Fibroblast of pulmonary artery (primary cell): ENCODE results near the gene DCANP1.
A peak's percentile ranks its signal among the peaks of the same experiment; 100 is the strongest.
"Not testable (repeated sequence)": the region's sequence is repeated elsewhere in the genome, so short reads cannot be mapped to it uniquely, and the experiment has no call there.

Experiments
- DNase-seq: peaks from one replicate; pipeline ENCODE4 v3.0.0-alpha.2; 2010; ENCODE audit warnings: low read depth
- H3K4me3 ChIP-seq: replicated peaks from 2 replicates; pipeline ENCODE4 v1.5.1; 2011; ENCODE audit warnings: low read depth, mild to moderate bottlenecking, control low read depth, low read length, moderate library complexity
- TF ChIP-seq, protein P1 (sequence below): IDR thresholded peaks from 2 replicates; pipeline ENCODE4 v1.5.1; 2011; ENCODE audit warnings: mild to moderate bottlenecking, control low read depth, low read length, inconsistent platforms; ENCODE audit errors: missing control alignments

DCANP1 gene

DNA sequence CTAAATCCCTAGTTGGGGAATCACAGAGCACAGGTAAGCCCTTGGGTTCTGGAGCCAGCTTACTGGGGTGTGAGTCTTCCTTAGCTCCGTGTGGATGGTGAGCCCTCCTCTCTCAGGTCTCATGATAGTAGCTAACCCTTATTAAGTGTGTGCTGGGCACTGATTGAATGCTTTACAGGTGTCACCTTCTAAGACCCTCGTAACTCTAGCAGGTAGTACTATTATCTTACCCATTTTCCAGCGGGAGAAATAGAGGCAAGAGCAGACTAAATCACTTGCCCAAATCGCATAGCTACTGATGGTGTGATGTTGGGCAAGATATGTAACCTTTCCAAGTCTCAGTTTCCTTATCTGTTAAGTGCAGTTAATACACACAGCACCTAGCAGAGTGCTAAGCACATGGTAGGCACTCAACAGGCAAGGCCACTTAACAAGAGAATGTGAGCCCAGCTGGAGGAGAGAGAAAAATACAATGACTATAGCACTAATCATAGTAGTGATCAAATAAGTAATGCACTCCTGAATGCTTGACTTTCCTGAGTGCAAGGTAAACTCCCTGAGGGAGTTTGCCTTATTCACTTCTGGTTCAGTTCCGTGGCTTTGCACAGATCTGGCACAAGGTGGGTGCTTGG, at the start of gene DCANP1:
DCANP1 (minus strand) TSS at position 51 of the 632 bp plus-strand sequence. CDS start 240 bp downstream, outside the sequence.
- no peak for DNase-seq
- no peak within 1 kb of the TSS for H3K4me3 ChIP-seq
- TF ChIP-seq, protein P1, sequence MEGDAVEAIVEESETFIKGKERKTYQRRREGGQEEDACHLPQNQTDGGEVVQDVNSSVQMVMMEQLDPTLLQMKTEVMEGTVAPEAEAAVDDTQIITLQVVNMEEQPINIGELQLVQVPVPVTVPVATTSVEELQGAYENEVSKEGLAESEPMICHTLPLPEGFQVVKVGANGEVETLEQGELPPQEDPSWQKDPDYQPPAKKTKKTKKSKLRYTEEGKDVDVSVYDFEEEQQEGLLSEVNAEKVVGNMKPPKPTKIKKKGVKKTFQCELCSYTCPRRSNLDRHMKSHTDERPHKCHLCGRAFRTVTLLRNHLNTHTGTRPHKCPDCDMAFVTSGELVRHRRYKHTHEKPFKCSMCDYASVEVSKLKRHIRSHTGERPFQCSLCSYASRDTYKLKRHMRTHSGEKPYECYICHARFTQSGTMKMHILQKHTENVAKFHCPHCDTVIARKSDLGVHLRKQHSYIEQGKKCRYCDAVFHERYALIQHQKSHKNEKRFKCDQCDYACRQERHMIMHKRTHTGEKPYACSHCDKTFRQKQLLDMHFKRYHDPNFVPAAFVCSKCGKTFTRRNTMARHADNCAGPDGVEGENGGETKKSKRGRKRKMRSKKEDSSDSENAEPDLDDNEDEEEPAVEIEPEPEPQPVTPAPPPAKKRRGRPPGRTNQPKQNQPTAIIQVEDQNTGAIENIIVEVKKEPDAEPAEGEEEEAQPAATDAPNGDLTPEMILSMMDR = no peak

GRCh38 chr5:135495531-135495930, 48.4 kb upstream of the DCANP1 start:
- not testable (repeated sequence) for DNase-seq, H3K4me3 ChIP-seq

DNA sequence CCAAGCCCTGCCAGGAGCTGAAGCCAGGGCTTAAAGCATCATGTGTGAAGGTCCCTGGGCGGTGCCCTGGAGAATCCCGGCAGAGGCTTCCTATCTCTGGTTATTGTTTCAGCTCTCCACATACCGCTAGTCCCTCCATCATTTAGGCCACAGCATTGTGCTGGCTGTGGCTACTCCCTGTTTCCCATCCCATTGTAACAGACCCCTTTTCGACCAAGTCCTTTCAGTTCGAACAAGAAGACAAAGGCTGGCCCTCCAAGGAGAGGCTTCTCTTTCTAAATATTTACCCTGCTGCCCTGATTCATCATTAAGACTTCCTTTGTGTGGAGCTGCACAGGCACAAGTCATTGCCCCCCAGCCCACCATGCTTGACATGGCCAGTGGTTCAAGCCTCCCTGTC, 47.0 kb upstream of the DCANP1 start:
- TF ChIP-seq, protein P1 = no peak
- no peak overlapping the region for H3K4me3 ChIP-seq
- DNase-seq = no peak

DNA sequence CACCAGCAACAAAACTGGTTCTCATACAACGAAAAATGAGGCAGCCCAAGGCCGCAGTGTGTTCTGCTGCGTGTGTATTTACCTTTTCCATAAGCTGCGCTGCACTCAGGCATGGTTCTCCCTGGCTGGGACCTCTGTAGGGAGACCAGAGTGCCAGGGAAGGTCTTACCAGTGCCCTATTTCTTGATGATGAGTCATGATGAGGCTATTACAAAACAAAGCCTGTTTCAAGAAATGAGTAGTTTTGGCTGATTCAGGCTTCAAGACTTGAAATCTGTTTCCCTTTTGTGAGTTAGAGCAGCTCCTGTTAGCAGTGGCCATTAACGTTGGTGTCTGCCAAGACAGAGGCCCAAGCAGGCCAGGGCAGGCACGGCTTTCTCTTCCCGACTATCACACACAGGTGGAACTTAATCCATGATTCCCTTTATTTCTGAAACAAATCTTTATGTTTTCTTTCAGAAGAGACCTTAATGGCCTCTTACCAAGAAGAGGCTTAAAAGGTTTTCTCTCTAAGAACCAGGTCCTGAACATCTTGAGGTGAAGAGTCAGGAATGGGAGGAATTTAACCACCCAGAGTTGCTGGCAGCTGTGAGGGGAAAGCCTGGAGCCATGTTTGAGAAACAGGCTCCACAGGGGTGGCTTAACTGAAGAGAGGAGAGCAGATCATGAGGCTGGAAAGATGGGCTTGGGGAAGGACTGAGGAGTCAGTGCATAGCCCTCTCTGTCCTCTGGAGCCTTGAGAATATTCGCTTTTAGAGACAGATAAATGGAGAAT, 46.4 kb upstream of the DCANP1 start:
- TF ChIP-seq, protein P1 = no peak
- no peak overlapping the region for H3K4me3 ChIP-seq
- DNase-seq = peak; percentile 70

- H3K4me3 ChIP-seq = no peak overlapping the region
- no peak for DNase-seq
- TF ChIP-seq, protein P1 = no peak
These were observed 45.1 kb upstream of the DCANP1 start for GRCh38 chr5:135492319-135492626.

DNA sequence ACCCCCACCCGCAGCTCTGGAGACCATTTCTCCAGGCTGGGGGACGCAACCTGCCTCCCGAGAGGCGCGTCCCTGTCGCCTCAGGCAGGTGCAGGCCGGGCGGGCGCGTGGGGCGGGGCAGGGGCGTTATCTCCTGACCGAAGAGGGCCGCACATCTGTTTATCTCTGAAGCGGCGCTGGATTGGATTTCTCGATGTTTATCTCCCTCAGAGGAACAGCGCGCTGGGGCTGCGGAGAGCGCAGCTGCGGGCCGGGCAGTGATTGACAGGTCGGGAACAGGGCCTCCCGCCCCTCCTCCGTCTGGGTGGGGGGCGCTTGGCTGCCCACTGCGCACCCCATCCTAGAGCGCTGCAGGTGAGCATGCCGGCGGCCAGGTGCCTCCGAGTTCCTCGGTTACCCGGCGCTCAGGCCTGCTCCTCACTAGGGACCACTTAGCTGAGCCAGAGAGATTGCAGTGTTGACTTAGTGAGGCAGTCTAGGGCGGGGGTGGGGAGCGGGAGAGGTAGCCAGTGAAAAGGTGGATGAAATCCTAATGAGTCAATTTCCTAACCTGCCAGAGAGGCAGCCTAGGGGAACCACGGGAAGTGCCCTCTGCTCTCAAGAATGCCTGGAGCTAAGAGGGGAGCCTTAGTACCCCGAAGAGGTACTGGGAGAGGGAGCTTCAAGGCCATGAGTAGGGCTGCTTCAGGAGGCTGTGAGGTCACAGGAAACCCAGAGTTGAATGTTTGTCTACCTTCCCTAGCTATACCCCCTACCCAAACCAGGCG, 44.6 kb upstream of the DCANP1 start:
- DNase-seq = no peak
- TF ChIP-seq, protein P1 = no peak

GRCh38 chr5:135491038-135491551, 43.9 kb upstream of the DCANP1 start:
- H3K4me3 ChIP-seq = no peak overlapping the region
- TF ChIP-seq, protein P1 = no peak
- no peak for DNase-seq

More for the DNA sequence above, 44.6 kb upstream of the DCANP1 start:
- no peak overlapping the region for H3K4me3 ChIP-seq
